Measurements from ENCODE around the gene MVB12B. TPM values are rescaled to one million over a fixed set of nuclear protein-coding genes. Genes with fewer than 3 reads are reported as not detected.

Gene MVB12B
- total and polyA plus RNA-seq, 7 donors: 1.5 to 25.6 (median 11.6) TPM

- DNase-seq: no peak
- intact Hi-C loops (cut with DNase I): no loop called here
- Histone ChIP-seq H3K27ac (no peak overlapping the region), H3K27me3 (ENCODE audit: insufficient read depth in 3 of 3, low read length in 2 of 3) (peaks cover 0 to 2% (median 0%) of the 10 kb centered on the region in 3 donors), H3K4me3 (no peak overlapping the region), H3K36me3 (ENCODE audit: insufficient read depth in 1 of 2, low read depth in 1 of 2) (no peaks in the 10 kb centered on the region), H3K9me3 (no peaks in the 10 kb centered on the region), H3K4me1 (no peaks in the 10 kb centered on the region)
- no peak for ATAC-seq
- WGBS, 3 donors: 81 to 87% (median 82%) methylated on average over 15 of the region's 15 CpGs
- TF ChIP-seq CTCF (IDR thresholded peaks at IDR 0.05): no peak
Observed at GRCh38 chr9:126294331-126295081, 32.1 kb upstream of the MVB12B start.

GRCh38 chr9:126295082-126295477 lies 31.5 kb upstream of the MVB12B start:
- no peak overlapping the region for H3K4me3 ChIP-seq
- intact Hi-C loops (cut with DNase I): no loop called here
- WGBS, 3 donors: 65 to 89% (median 87%) methylated on average over 5 of the region's 5 CpGs
- no peak for DNase-seq
- TF ChIP-seq CTCF (IDR thresholded peaks at IDR 0.05): no peak
- H3K9me3 ChIP-seq: no peaks in the 10 kb centered on the region
- no peaks in the 10 kb centered on the region for H3K36me3 ChIP-seq (ENCODE audit: insufficient read depth in 1 of 2, low read depth in 1 of 2)
- H3K27ac ChIP-seq: no peak overlapping the region
- peaks cover 0 to 2% (median 0%) of the 10 kb centered on the region in 3 donors for H3K27me3 ChIP-seq (ENCODE audit: insufficient read depth in 3 of 3, low read length in 2 of 3)
- no peak for ATAC-seq
- H3K4me1 ChIP-seq: no peaks in the 10 kb centered on the region

GRCh38 chr9:126295516-126295915 lies 31.1 kb upstream of the MVB12B start:
- DNase-seq (no peak), ATAC-seq (no peak)
- no peak for TF ChIP-seq CTCF (IDR thresholded peaks at IDR 0.05)
- Histone ChIP-seq H3K9me3 (no peaks in the 10 kb centered on the region), H3K4me3 (no peak overlapping the region), H3K27me3 (ENCODE audit: insufficient read depth in 3 of 3, low read length in 2 of 3) (peaks cover 0 to 2% (median 0%) of the 10 kb centered on the region in 3 donors), H3K36me3 (ENCODE audit: insufficient read depth in 1 of 2, low read depth in 1 of 2) (no peaks in the 10 kb centered on the region), H3K27ac (no peak overlapping the region), H3K4me1 (no peaks in the 10 kb centered on the region)
- intact Hi-C loops (cut with DNase I): no loop called here
- WGBS, 3 donors: 92 to 100% (median 93%) methylated on average over 1 of the region's 1 CpG

GRCh38 chr9:126295936-126296600 lies 30.6 kb upstream of the MVB12B start:
- WGBS, 3 donors: 86 to 90% (median 87%) methylated on average over 17 of the region's 17 CpGs
- Histone ChIP-seq H3K36me3 (ENCODE audit: insufficient read depth in 1 of 2, low read depth in 1 of 2) (no peaks in the 10 kb centered on the region), H3K27ac (no peak overlapping the region), H3K27me3 (ENCODE audit: insufficient read depth in 3 of 3, low read length in 2 of 3) (peaks cover 0 to 2% (median 0%) of the 10 kb centered on the region in 3 donors), H3K4me3 (no peak overlapping the region), H3K9me3 (no peaks in the 10 kb centered on the region), H3K4me1 (no peaks in the 10 kb centered on the region)
- DNase-seq: no peak
- intact Hi-C loops (cut with DNase I): no loop called here
- no peak for ATAC-seq
- TF ChIP-seq CTCF (IDR thresholded peaks at IDR 0.05): no peak

Data from psoas muscle (tissue), 8 donors.